Measurements from ENCODE around the gene TUSC1. TPM values are rescaled to one million over a fixed set of nuclear protein-coding genes. Genes with fewer than 3 reads are reported as not detected.
"Not testable (repeated sequence)": the region's sequence is repeated elsewhere in the genome, so short reads cannot be mapped to it uniquely, and the experiment has no call there.

The TUSC1 gene
- total RNA-seq, 1 experiment from 2014 or later, result 6.0 TPM

- no peak for TF ChIP-seq ATF2 (CRISPR knock-in tag; IDR thresholded peaks at IDR 0.05; ENCODE audit: borderline replicate concordance, low read depth)
- TF ChIP-seq, protein P1, sequence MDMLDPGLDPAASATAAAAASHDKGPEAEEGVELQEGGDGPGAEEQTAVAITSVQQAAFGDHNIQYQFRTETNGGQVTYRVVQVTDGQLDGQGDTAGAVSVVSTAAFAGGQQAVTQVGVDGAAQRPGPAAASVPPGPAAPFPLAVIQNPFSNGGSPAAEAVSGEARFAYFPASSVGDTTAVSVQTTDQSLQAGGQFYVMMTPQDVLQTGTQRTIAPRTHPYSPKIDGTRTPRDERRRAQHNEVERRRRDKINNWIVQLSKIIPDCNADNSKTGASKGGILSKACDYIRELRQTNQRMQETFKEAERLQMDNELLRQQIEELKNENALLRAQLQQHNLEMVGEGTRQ (CRISPR knock-in tag; IDR thresholded peaks at IDR 0.05), result no peak
- 0 out of 2 replicates have a peak, but pooled peaks have one; percentile 64 for TF ChIP-seq SMAD3 (CRISPR knock-in tag; IDR thresholded peaks at IDR 0.05; ENCODE audit: borderline replicate concordance)
- 0 out of 2 replicates have a peak, but pooled peaks have one; percentile 6 for TF ChIP-seq FOXK1 (CRISPR knock-in tag; IDR thresholded peaks at IDR 0.05)
- TF ChIP-seq ZNF317 (CRISPR knock-in tag; IDR thresholded peaks at IDR 0.05; ENCODE audit: borderline replicate concordance, low read depth), result 0 out of 2 replicates have a peak, but pooled peaks have one; percentile 12
- peak; percentile 20 for TF ChIP-seq SP1 (CRISPR knock-in tag; conservative IDR thresholded peaks at IDR 0.05)
- TF ChIP-seq, protein P2, sequence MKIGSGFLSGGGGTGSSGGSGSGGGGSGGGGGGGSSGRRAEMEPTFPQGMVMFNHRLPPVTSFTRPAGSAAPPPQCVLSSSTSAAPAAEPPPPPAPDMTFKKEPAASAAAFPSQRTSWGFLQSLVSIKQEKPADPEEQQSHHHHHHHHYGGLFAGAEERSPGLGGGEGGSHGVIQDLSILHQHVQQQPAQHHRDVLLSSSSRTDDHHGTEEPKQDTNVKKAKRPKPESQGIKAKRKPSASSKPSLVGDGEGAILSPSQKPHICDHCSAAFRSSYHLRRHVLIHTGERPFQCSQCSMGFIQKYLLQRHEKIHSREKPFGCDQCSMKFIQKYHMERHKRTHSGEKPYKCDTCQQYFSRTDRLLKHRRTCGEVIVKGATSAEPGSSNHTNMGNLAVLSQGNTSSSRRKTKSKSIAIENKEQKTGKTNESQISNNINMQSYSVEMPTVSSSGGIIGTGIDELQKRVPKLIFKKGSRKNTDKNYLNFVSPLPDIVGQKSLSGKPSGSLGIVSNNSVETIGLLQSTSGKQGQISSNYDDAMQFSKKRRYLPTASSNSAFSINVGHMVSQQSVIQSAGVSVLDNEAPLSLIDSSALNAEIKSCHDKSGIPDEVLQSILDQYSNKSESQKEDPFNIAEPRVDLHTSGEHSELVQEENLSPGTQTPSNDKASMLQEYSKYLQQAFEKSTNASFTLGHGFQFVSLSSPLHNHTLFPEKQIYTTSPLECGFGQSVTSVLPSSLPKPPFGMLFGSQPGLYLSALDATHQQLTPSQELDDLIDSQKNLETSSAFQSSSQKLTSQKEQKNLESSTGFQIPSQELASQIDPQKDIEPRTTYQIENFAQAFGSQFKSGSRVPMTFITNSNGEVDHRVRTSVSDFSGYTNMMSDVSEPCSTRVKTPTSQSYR (CRISPR knock-in tag; IDR thresholded peaks at IDR 0.05), result 0 out of 2 replicates have a peak, but pooled peaks have one; percentile 41
- peak; percentile 79; the same call in 1 of the 2 replicates for TF ChIP-seq GTF2I (CRISPR knock-in tag; conservative IDR thresholded peaks at IDR 0.05)
- TF ChIP-seq, protein P3, sequence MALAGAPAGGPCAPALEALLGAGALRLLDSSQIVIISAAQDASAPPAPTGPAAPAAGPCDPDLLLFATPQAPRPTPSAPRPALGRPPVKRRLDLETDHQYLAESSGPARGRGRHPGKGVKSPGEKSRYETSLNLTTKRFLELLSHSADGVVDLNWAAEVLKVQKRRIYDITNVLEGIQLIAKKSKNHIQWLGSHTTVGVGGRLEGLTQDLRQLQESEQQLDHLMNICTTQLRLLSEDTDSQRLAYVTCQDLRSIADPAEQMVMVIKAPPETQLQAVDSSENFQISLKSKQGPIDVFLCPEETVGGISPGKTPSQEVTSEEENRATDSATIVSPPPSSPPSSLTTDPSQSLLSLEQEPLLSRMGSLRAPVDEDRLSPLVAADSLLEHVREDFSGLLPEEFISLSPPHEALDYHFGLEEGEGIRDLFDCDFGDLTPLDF (CRISPR knock-in tag; IDR thresholded peaks at IDR 0.05), result 0 out of 2 replicates have a peak, but pooled peaks have one; percentile 70
- TF ChIP-seq OVOL2 (CRISPR knock-in tag; IDR thresholded peaks at IDR 0.05; ENCODE audit: borderline replicate concordance), result 0 out of 2 replicates have a peak, but pooled peaks have one; percentile 43
- no peak for TF ChIP-seq CTCF (IDR thresholded peaks at IDR 0.05)
- 0 out of 2 replicates have a peak, but pooled peaks have one; percentile 51 for TF ChIP-seq RORB (CRISPR knock-in tag; IDR thresholded peaks at IDR 0.05)
- TF ChIP-seq KAT7 (CRISPR knock-in tag; IDR thresholded peaks at IDR 0.05; ENCODE audit: borderline replicate concordance), result 0 out of 2 replicates have a peak, but pooled peaks have one; percentile 81
- 0 out of 2 replicates have a peak, but pooled peaks have one; percentile 40 for TF ChIP-seq MYBL2 (CRISPR knock-in tag; IDR thresholded peaks at IDR 0.05)
- peak; percentile 82 for TF ChIP-seq MAX (CRISPR knock-in tag; IDR thresholded peaks at IDR 0.05)
These were observed 720 bp downstream of the TUSC1 start (continued) for GRCh38 chr9:25677301-25678146.

DNA sequence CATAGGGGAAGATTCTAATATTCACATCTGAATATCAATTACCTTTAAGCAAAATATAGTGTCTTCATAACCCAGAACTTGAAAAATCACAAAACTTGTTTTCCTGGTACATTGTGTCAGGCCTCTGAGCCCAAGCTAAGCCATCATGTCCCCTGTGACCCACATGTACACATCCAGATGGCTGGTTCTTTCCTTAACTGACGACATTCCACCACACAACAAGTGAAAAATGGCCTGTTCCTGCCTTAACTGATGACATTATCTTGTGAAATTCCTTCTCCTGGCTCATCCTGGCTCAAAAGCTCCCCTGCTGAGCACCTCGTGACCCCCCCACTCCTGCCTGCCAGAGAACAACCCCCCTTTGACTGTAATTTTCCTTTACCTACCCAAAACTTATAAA lies 2.4 kb downstream of the TUSC1 start:
- H3K27me3 Mint-ChIP-seq (ENCODE audit: low read depth); DNase-seq (ENCODE audit: low spot score); ATAC-seq; H3K36me3 Mint-ChIP-seq; CTCF ChIA-PET; H3K9me3 Mint-ChIP-seq; POLR2A ChIA-PET: not testable (repeated sequence)
- Mint-ChIP-seq H3K4me3 (peak overlapping the region; percentile 19; the same call in 1 of the 2 replicates), H3K4me1 (peaks cover 11% of the 10 kb centered on the region), H3K27ac (peak overlapping the region; percentile 51)

All from WTC11 (cell line).